Left forelimb (tissue), 1 donor: ENCODE results near the gene COA6.

Experiments used
- DNase-seq: peaks from one replicate; pipeline ENCODE4 v3.0.0-alpha.2; 2018; ENCODE audit warnings: low spot score

Gene COA6

GRCh38 chr1:234412830-234413229, 39.6 kb downstream of the COA6 start:
- no peak for DNase-seq

- DNase-seq, result no peak
These were observed 40.2 kb downstream of the COA6 start for GRCh38 chr1:234413485-234413884.

- DNase-seq, result no peak
These were observed 40.7 kb downstream of the COA6 start for GRCh38 chr1:234413990-234414389.

DNA sequence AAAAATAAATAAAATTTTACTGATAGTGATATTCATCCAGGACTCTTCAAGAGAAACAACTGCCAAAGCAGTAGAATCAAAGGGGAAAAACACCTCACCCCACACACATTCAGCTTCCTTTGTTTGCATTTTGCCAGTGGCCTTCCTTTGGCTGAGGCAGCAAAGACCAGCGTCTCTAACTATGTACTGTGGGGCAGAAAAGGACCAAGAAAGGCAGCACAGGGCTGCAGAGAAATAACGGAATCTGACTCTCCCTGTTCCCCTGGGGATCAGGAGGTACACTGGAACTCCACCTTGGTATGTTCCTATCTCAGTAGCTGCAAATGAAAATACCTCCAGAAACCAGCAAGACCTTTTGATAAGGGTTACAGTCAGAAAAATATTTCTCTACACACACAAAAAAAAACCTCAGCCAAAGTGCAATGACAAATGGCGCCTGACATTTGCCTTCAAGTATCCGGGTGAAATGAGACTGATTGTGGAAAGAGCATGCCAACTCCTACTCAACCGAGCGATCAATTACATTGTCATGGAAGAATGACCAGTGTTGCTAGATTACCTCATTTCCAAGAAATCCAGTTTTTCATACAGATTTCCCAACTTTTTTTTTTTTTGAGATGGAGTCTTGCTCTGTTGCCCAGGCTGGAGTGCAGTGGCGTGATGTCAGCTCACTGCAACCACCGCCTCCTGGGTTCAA, 54.8 kb downstream of the COA6 start:
- DNase-seq, result no peak

- no peak for DNase-seq
These were observed 56.2 kb downstream of the COA6 start for GRCh38 chr1:234429434-234429806.

GRCh38 chr1:234430691-234431090, 57.4 kb downstream of the COA6 start:
- no peak for DNase-seq

DNA sequence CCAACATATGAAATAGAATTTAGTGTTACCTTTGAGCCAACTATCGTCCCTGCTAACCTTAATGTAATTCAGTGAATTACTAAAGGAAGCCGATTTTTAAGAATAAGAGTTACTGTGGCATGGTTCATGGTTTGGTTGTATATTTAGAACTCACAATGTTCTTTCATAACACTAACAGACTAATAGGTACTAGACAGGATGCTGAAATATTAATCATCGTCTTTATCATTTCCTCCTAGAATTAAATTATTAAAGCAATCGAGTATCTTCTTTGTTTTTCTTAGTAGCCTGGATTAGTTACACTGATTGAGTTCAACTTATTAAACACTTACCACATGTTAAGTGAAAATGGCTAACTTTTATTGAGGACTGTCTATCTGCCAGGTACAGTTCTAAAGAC, 58.0 kb downstream of the COA6 start:
- DNase-seq, result no peak

- no peak for DNase-seq
These were observed 60.5 kb downstream of the COA6 start for GRCh38 chr1:234433563-234434285.
